Measurements from ENCODE around the gene MYG1.

MYG1 gene

GRCh38 chr12:53299454-53300180, at the start of gene MYG1:
MYG1 (plus strand) TSS chr12:53299695; CDS start chr12:53299738, 43 bp downstream.
- in situ Hi-C loops (cut with MboI; ENCODE audit: low pct_unique_long_range_greater_than_20kb, low sequenced_read_pairs, unreplicated experiment) = no loop called here
- peak; percentile 86 for DNase-seq (ENCODE audit: low spot score)
- peak; percentile 26 for TF ChIP-seq CTCF (IDR thresholded peaks at IDR 0.05; ENCODE audit: extremely low read depth, insufficient read depth, missing control alignments)

GRCh38 chr12:53251477-53252348, 47.8 kb upstream of the MYG1 start:
- DNase-seq (ENCODE audit: low spot score) = peak; percentile 95
- peak; percentile 61 for TF ChIP-seq CTCF (IDR thresholded peaks at IDR 0.05; ENCODE audit: extremely low read depth, insufficient read depth, missing control alignments)
- in situ Hi-C loops (cut with MboI; ENCODE audit: low pct_unique_long_range_greater_than_20kb, low sequenced_read_pairs, unreplicated experiment) = no loop called here

GRCh38 chr12:53252349-53252916, 47.1 kb upstream of the MYG1 start:
- no peak for TF ChIP-seq CTCF (IDR thresholded peaks at IDR 0.05; ENCODE audit: extremely low read depth, insufficient read depth, missing control alignments)
- in situ Hi-C loops (cut with MboI; ENCODE audit: low pct_unique_long_range_greater_than_20kb, low sequenced_read_pairs, unreplicated experiment) = no loop called here
- no peak for DNase-seq (ENCODE audit: low spot score)

GRCh38 chr12:53253298-53253697, 46.2 kb upstream of the MYG1 start:
- TF ChIP-seq CTCF (IDR thresholded peaks at IDR 0.05; ENCODE audit: extremely low read depth, insufficient read depth, missing control alignments) = no peak
- in situ Hi-C loops (cut with MboI; ENCODE audit: low pct_unique_long_range_greater_than_20kb, low sequenced_read_pairs, unreplicated experiment) = no loop called here
- no peak for DNase-seq (ENCODE audit: low spot score)

- DNase-seq (ENCODE audit: low spot score) = no peak
- in situ Hi-C loops (cut with MboI; ENCODE audit: low pct_unique_long_range_greater_than_20kb, low sequenced_read_pairs, unreplicated experiment) = no loop called here
- TF ChIP-seq CTCF (IDR thresholded peaks at IDR 0.05; ENCODE audit: extremely low read depth, insufficient read depth, missing control alignments) = no peak
Measured at GRCh38 chr12:53254816-53255545, 44.5 kb upstream of the MYG1 start.

GRCh38 chr12:53255996-53256395, 43.5 kb upstream of the MYG1 start:
- TF ChIP-seq CTCF (IDR thresholded peaks at IDR 0.05; ENCODE audit: extremely low read depth, insufficient read depth, missing control alignments) = no peak
- in situ Hi-C loops (cut with MboI; ENCODE audit: low pct_unique_long_range_greater_than_20kb, low sequenced_read_pairs, unreplicated experiment) = no loop called here
- peak; percentile 62 for DNase-seq (ENCODE audit: low spot score)
